ENCODE results near the gene HIRA. TPM values are rescaled to one million over a fixed set of nuclear protein-coding genes. Genes with fewer than 3 reads are reported as not detected.

Gene HIRA
- total and polyA plus RNA-seq, 9 of the 15 experiments (the other 6 are each of a cell fraction or from before 2014, with no cell fraction given), result 0.96 to 132 (median 58.4) TPM

DNA sequence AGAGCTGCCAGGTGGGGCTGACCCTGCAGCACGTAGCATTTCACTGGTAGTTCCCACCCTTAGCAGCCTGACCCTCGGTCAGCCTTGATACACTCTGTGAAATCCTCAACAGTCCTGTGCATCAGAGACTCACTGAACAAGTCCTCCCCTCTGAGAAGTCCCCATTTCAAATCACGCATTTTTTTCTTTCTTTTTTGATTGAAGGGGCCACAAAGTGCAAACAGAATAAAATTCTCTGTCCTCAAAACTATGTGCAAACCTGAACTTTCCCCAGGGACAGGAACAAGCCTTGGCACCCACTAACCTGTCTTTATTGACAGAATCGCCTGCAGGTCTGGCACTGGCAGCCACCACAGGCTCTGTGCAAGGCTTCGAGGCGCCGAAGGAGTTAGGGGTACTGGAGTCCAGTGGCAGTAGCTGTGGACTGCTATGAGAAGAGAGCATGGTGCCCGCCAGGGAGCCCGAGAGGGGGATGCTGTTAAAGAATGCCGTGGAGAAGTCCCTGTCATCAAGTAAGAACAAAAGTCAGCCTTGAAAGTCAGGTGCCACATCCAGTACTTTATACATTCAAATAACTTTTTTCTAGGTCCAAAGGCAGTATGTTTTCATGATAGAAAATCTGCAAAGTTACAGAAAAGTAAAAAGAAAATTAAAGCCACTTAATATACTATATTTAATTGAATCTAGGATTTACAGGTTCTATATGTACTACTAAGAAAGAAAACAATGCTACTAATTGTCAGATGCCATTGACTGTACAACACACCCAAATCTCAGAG, 53.8 kb downstream of the HIRA start (continued):
- TF ChIP-seq ZNF586 (CRISPR knock-in tag; conservative IDR thresholded peaks at IDR 0.05) (no peak), NCOA4 (IDR thresholded peaks at IDR 0.05; ENCODE audit: partially characterized antibody) (no peak), RBM15 (IDR thresholded peaks at IDR 0.05; ENCODE audit: insufficient read depth, low read length) (no peak), ZNF121 (CRISPR knock-in tag; conservative IDR thresholded peaks at IDR 0.05) (0 out of 2 replicates have a peak, but pooled peaks have one; percentile 9)

- Histone ChIP-seq H3K27ac (ENCODE audit: extremely low read depth, low read depth, low read length) (no peak overlapping the region), H3K79me2 (ENCODE audit: control insufficient read depth, insufficient read depth, low read length) (no peaks in the 10 kb centered on the region), H2AFZ (ENCODE audit: low read depth, low read length) (no peak overlapping the region), H3K9me3 (replicated peaks; ENCODE audit: control insufficient read depth, insufficient read depth, low read depth, low read length) (no peaks in the 10 kb centered on the region), H3K9ac (ENCODE audit: insufficient read depth in 1 of 2, low read depth in 2 of 2, low read length in 2 of 2) (0 out of 4 replicates have a peak overlapping the region, but pooled peaks of 1 of the 2 experiments have one; percentile 3), H3K4me3 (no peak overlapping the region), H3K4me2 (ENCODE audit: insufficient read depth, low read length) (no peak overlapping the region), H4K20me1 (replicated peaks; ENCODE audit: control insufficient read depth, insufficient read depth, low read length) (no peaks in the 10 kb centered on the region; the same call in 1 of the 2 replicates), H3K36me3 (ENCODE audit: control insufficient read depth, insufficient read depth, low read length) (peaks cover 90% of the 10 kb centered on the region), H3K4me1 (replicated peaks in 1 of 2; ENCODE audit: control insufficient read depth in 2 of 2, insufficient read depth in 2 of 2, low read length in 2 of 2) (no peaks in the 10 kb centered on the region), H3K27me3 (ENCODE audit: control insufficient read depth in 2 of 2, insufficient read depth in 2 of 2, low read length in 2 of 2) (no peaks in the 10 kb centered on the region), H3K9me1 (ENCODE audit: control insufficient read depth, insufficient read depth, low read length) (peaks cover 4% of the 10 kb centered on the region)
- TF ChIP-seq SNRNP70 (optimal IDR thresholded peaks at IDR 0.05; ENCODE audit: low read depth, low read length), result peak; percentile 7
- TF ChIP-seq, protein P1, sequence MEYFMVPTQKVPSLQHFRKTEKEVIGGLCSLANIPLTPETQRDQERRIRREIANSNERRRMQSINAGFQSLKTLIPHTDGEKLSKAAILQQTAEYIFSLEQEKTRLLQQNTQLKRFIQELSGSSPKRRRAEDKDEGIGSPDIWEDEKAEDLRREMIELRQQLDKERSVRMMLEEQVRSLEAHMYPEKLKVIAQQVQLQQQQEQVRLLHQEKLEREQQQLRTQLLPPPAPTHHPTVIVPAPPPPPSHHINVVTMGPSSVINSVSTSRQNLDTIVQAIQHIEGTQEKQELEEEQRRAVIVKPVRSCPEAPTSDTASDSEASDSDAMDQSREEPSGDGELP (CRISPR knock-in tag; IDR thresholded peaks at IDR 0.05; ENCODE audit: borderline replicate concordance), result no peak
- TF ChIP-seq THAP7 (CRISPR knock-in tag; IDR thresholded peaks at IDR 0.05), result no peak
- TF ChIP-seq ETV5 (CRISPR knock-in tag; IDR thresholded peaks at IDR 0.05; ENCODE audit: low read depth), result 0 out of 2 replicates have a peak, but pooled peaks have one; percentile 17
- TF ChIP-seq ERF (CRISPR knock-in tag; IDR thresholded peaks at IDR 0.05), result no peak
- 0 out of 2 replicates have a peak, but pooled peaks have one; percentile 14 for TF ChIP-seq BHLHE40 (IDR thresholded peaks at IDR 0.05; ENCODE audit: low read length)
- TF ChIP-seq POLR2A (conservative IDR thresholded peaks at IDR 0.05), result peak; percentile 24
- 75% methylated on average over 2 of the region's 2 CpGs for WGBS (ENCODE audit: insufficient coverage, low coverage, missing lambda C conversion rate)
- intact Hi-C loops (cut with micrococcal nuclease), result no loop called here
- in situ Hi-C loops (cut with MboI), result no loop called here
- POLR2A ChIA-PET, result interaction anchor here (0.7 kb wide), 1 partner anchor 696 kb away, joined by 4 read pairs; no protein-coding TSS in a partner anchor
- no peak for ATAC-seq
- CTCF ChIA-PET (ENCODE audit: low intra/inter-chr PET ratio), result interaction anchor here (0.6 to 1.0 kb wide), 2 partner anchors 40 to 175 kb away, joined by 3 to 4 read pairs; no protein-coding TSS in a partner anchor
- FAIRE-seq, result no peak
- no TSS peak for BruUV-seq (replicated peaks)
- DNase-seq (ENCODE audit: extremely low read depth in 1 of 4, low spot score in 3 of 4), result no peak
These were observed 54.6 kb downstream of the HIRA start for GRCh38 chr22:19376971-19377370.
